HG03432 (cell line): ENCODE data around the gene DIP2B.
"Not testable (repeated sequence)": the region's sequence is repeated elsewhere in the genome, so short reads cannot be mapped to it uniquely, and the experiment has no call there.

Experiments used
- ATAC-seq: cut with Tn5 transposase; IDR thresholded peaks from one replicate; pipeline ENCODE4 v1.9.1; 2021; ENCODE audit warnings: mild to moderate bottlenecking, moderate library complexity; ENCODE audit not compliant: unreplicated experiment

The DIP2B gene

DNA sequence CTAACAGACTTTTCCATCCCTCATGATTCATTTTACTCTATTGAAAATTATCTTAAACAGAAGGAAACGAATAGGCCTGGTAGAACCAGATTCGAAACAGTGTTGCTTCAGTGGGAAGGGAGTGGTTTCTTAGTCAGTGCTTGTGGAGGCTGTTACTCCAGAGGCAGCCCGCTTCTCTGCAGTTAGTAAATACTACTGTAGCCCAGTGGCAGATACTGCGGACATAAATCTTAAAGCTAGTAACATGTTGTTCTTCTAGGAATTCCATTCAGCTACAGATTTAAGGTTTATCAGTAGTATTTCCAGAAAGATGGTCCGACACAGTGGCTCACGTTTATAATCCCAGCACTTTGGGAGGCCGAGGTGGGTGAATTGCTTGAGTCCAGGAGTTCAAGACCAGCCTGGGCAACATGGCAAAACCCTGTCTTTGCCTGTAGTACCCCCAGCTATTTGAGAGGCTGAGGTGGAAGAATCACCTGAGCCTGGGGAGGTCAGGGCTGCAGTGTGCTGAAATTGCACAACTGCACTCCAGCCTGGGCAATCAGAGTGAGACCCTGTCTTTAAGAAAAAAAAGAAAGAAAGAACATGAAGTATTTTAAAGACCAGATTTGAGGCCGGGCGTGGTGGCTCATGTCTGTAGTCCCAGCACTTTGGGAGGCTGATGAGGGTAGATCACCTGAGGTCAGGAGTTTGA lies 45.9 kb downstream of the DIP2B start:
- ATAC-seq, result no peak

DNA sequence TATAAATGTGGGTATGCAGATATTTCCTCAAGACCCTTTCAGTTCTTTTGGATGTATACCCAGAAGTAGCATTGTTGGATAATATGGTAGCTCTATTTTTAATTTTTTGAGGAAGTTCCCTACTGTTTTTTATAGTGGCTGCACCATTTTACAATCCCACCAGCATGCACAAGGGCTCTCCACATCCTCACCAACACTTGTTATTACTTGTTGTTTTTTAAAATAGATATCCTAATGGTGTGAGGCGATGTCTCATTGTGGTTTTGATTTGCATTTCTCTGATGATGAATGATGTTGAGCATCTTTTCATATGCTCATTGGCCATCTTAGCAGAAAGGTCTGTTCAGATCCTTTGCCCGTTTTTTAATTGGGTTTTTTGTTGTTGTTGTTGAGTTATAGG lies 47.1 kb downstream of the DIP2B start:
- ATAC-seq, result no peak

DNA sequence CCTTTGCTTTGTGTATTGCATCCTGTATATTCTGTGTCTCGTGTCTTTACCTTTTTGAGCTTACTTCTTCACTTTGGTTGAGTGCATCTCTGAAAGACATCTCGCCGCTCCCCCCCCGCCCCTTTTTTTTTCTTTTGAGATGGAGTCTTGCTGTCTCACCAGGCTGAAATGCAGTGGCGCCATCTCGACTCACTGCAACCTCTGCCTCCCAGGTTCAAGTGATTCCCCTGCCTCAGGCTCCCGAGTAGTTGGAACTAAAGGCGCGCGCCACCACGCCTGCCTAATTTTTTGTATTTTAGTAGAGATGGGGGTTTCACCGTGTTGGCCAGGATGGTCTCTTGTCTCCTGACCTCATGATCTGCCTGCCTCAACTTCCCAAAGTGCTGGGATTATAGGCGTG lies 49.9 kb downstream of the DIP2B start:
- ATAC-seq, result no peak

DNA sequence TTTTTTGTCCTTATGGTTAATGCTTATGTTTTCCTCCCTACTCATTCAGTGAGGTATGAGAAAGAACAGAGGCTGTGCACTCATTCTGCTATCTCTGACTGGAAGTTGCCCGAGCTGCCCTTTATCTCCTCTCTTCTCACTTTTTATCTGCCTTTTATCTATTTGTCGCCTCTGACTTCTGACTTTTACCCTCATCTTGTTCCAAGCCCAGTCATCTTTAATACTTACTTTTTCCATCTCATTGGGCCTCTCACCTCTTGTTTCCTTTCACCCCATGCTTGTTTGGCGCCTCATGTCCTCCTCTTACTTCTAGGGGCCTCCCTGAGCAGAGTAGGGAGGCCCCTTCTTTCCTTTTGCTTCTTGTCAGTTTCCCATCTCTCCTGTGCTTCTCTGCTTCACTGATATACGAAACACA lies 50.7 kb downstream of the DIP2B start:
- no peak for ATAC-seq

DNA sequence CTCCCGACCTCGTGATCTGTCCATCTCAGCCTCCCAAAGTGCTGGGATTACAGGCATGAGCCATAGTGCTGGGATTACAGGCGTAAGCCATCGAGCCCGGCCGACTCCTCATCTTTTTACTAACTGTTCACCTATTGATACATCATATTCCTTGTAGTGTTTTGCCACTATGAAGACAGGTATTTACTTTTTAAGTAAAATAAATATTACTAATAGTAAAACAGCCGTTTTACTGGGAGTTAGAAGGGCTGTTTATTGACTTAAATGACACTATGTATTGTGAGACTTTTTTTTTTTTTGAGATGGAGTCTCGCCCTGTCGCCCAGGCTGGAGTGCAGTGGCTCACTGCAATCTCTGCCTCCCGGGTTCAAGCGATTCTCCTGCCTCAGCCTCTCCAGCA lies 51.5 kb downstream of the DIP2B start:
- ATAC-seq, result no peak

DNA sequence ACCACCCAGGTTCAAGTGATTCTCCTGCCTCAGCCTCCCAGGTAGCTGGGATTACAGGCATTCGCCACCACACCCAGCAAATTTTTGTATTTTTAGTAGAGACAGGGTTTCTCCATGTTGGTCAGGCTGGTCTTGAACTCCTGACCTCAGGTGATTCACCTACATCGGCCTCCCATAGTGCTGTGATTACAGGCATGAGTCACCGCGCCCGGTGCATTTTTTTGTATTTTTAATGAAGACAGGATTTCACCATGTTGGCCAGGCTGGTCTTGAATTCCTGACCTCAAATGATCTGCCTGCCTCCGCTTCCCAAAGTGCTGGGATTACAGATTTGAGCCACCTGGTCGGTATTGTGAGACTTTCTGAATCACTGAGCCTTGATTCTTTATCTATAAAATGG lies 52.0 kb downstream of the DIP2B start:
- not testable (repeated sequence) for ATAC-seq

DNA sequence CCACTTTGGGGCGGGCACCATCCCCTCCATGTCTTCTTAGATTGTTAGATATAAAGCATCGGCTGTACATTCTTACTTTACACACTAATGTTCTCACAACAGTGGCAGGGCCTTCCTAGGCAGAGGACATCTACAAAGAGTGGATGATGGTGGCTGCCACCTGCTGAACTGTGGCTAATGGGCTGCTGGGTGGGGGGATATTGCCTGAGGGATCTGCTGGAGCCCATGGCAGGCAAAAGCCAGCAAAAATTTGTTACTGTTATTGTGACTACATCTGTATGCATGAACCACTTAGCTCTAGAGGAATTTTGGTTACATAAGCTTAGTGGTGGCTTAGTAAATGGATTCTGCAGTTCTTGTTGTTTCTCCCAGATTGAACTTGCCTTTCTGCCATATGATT lies 52.6 kb downstream of the DIP2B start:
- no peak for ATAC-seq

DNA sequence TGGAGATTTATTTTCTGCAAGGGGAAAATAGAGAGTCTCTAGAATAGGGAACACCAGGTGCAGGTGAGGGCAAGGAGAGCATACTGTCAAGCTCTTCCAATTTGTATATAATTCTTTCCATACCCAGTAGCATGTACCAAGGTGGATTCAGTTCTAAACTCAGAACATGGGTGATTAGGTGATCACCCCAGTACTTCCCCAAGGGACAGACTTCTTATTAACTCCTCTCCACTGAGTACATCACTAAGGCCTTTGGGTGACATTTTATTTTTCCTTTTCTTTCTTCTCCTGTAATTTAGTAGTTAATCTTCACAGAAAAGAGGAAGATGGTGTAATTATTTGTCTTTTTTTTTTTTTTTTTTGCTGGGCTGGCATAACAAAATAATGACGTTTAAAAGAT lies 54.2 kb downstream of the DIP2B start:
- no peak for ATAC-seq

DNA sequence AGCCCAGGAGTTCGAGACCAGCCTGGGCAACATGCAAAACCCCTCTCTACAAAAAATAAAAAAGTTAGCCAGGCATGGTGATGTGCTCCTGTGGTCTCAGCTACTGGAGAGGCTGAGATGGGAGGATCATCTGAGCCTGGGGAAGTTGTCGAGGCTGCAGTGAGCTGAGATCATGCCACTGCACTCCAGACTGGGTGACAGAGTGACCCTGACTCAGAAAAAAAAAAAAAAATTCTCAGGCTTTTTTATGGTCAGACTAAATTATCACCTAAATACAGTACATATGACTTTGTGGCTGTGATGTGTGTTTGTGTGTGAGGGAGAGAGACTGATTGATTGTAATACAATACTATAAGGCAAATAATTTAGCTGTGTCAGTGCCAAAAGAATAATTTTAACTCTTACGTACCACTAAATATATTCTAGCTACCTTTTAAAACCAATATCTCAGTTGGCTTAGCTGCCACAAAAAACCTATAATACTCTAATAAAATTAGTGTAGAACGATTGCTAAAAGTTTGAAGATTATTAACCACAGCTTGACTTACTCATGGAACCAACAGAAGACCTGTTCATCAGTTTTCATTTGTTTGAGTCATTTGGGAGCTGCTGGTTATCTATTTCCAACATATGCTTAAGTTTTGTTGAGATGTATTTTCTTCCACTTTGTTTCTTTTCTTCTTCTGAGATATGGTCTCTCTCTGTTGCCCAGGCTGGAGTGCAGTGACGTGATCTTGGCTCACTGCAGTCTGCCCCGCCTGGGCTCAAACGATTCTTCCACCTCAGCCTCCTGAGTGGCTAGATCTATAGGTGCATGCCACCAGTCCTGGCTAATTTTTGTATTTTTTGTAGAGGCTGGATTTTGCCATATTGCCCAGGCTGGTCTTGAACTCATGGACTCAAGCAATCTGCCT lies 58.0 kb downstream of the DIP2B start:
- ATAC-seq, result no peak

DNA sequence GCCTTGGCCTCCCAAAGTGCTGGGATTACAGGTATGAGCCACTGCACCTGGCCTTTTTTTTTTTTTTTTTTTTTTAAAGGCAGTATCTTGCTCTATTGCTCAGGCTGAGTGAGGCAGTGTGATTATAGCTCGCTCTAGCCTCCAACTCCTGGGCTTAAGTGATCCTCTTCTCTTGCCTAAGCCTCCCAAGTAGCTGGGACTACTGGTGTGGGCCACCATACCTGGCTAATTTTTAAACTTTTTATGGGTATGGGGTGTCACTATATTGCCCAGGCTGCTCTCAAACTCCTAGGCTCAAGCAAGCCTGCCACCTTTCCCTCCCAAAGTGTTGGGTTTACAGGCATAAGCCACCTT lies 58.6 kb downstream of the DIP2B start:
- ATAC-seq, result no peak

DNA sequence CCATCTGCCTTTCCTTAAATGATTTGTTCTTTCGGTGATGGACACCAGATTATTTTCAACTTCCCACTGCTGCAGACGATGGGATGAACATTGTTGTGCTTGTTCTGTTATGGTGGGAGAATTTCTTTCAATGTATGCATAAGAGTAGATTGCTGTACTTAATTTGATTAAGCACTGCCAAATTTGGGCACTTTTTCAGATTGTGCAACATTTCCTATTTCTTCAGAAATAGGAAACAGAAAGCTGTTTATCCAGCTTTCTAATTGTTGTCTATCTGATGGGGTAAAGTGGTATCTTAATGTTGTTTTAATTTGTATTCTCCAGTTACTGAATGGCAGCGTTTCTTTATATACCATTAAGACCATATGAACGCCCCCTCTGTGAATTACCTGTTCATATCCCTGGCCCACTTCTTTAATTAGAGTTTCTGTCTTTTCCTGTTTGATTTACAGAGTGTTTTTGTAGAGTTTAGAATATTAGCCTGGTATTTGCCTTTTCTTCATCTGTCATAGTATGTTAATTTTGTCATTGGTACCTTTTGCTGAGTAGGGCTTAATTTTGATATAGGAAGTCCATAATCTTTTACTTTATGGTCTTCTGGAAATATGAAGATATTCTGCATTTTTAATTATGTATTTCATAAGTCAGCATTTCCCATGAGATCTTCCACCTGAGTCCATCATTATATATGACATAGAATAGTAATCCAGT lies 59.6 kb downstream of the DIP2B start:
- no peak for ATAC-seq

DNA sequence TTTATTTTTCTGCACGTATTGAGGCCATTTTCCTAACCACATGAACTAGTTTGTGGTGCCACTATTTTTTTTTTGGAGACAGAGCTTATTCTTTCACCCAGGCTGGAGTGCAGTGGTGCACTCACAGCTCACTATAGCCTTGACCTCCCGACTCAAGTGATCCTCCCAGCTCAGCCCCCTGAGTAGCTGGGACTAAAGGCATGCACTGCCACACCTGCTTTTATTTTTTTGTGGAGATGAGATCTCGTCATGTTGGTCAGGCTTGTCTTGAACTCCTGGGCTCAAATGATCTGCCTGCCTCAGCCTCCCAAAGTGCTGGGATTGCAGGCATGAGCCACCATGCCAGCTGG lies 60.1 kb downstream of the DIP2B start:
- ATAC-seq, result no peak

DNA sequence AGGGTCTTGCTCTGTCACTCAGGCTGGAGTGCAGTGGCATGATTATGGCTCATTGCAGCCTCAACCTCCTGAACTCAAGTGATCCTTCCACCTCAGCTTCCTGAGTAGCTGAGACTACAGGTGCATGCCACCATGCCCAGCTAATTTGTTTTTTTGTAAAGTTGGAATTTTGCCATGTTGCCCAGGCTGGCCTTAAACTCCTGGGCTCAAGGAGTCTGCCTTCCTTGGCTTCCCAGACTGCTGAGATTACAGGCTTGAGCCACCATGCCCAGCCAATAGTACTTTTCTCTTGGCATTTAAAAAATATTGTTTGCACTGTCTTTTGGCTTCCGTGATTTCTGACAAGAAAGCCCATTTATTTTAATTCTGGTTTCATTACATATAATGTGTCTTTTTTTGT lies 61.3 kb downstream of the DIP2B start:
- no peak for ATAC-seq

DNA sequence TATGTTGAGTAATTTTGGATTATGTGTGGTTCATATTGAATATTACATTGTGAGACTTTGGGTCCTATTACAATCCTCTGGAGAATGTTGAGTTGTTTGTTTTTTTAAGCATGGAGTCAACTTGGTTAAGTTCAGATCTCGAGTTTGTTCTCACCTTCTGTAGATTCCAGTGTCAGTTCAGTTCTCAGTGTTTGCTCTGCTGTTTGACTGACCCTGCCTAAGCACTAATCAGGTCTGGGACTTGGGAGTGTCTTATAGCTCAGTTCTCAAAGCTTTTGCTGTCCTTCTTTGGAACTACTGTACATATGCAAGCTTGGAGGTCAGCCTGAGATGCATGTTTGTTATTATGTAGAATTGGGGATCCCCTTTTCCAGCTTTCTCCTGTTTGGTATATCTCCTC lies 63.1 kb downstream of the DIP2B start:
- no peak for ATAC-seq

DNA sequence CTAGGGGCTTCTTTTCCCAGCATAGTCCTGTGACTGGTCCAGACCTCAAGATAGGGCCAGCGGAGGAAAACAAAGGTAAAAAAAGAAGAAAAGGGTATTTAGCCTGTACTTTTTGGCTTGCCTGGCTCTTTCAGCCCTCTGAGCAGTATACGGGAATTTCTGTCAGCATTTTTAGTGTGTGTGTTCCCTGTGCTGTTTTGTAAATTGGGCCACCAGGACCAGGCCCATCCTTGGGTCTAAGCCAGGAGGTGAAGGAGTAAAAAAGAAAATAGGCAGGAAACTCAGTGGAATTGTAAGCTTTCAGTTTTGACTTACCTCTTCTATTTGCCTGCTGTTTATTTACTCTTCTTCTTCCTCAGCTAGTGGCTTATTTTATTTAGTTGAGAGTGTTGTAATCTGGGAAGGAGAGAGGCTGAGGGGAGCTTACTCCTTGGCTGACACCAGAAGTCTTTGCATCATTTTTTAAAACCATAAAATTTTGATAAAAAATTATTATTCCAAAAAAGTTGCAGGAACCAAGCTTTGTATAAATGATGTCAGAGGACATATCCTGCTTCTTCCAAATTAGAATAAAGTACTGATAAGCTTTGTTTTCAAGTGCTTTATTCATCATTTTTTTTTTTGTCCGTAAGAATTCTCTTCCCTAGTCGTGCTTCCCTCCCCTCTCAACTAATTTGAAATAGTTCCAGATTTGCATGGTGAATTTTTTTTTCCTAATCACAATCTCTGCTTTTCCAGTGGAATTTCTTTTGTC lies 63.7 kb downstream of the DIP2B start:
- no peak for ATAC-seq

DNA sequence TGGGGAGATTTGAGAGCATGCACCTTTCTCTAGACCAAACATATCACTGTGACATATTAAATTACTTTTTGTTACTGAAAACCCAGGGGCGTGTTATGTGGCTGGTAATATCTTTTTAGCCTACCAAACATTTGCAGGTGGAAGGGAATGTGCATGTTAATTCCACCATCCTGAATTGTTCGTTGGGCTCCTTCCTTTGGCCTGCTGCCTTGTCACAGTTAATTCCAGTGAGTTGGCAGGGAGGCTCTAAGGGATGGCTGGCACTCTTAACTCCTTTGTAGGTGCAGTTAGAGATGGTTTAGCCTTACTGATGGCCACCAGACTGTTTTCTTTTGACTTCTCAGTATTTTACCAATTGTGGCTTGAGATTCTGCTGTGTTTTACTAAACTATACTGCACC lies 64.5 kb downstream of the DIP2B start:
- no peak for ATAC-seq

DNA sequence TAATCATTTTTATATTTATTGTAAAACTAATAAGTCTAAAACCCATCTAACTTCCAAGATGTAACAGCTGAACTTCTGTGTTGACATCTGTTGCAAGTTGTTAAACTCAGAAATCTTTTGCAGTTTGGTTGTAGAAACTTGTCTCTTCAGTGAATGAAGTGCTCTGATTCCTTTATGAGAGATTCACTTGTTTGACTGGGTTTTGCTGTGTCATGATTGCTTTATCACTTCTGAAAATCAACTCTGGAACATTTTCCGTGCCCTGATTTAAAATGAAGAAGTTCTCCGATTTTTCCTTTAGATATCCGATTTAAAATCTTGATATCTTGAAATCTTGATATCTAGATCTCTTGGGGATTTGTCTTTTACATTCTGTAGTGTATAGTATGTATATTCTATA lies 65.1 kb downstream of the DIP2B start:
- no peak for ATAC-seq

DNA sequence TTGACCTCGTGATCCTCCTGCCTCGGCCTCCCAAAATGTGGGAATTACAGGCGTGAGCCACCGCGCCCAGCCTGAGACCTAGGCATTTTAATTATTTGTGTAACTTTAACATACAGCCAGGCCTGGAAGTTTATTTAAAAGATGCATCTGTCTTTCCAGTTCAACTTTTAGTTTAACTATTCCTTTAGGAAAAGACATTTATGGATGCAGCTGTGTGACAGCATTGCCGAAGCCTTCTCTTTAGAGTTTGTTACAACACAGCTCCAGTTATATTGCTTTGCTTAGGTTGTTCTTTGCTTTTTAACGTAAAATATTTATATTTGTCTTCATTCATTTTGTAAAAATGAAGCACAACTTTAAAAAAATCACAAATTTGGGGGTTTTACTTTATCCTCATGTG lies 67.0 kb downstream of the DIP2B start:
- ATAC-seq, result no peak

DNA sequence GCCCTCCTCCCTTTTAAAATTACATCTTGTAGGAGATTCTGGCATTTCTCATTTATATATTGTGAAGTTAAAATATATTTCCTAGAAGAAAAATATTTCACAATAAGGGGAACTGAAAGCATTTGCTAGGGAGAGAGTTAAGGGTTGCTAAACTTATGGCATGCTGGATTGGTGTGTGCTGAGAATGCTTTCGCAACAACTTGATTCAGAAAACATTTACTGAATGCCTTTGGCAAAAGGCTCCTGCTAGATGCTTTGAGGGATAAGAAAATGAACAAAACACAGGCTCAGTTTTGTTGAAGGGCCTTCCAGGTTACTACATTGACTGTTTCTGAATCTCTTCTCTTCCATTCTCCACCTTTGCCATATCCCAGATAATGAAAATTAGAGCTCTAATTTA lies 67.5 kb downstream of the DIP2B start:
- ATAC-seq, result no peak

DNA sequence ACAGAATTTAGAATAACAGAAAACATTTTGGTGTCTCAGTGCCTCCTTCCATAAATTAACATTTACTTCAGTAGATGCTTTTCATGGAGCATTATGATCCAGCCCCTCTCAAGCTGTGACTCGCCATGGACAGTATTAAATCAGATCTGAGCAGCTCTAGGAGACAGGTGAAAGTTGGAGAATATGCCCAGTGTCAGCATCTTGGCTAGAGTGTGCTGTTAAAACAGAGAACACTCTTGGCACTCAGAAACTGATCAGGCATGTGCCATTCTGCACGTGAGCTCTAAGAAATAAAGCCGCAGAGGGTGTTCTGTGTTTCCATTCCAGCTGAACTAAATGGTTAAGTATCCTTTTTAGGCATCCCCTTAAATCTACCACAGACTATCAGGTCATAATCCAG lies 68.0 kb downstream of the DIP2B start:
- ATAC-seq, result no peak

DNA sequence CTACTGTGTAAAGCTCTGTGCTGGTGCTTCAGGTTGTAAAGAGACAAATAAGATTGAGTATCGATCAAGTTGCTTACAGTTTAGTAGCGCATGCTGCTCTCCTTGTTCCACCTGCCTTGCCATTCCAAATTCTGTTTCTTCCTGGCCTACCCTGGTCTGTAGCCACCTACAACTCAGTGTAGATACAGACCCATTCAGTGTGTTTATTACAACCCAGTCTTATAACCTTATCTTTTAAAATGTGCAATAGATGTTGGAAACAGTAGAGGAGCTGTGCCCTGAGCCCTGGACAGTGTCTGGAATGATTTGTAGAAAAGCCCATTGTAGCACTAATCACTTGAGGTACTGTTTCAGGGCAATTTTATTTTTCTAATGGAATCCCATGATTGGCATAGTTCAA lies 68.5 kb downstream of the DIP2B start:
- no peak for ATAC-seq
